ENCODE data around the gene RB1.

DNA sequence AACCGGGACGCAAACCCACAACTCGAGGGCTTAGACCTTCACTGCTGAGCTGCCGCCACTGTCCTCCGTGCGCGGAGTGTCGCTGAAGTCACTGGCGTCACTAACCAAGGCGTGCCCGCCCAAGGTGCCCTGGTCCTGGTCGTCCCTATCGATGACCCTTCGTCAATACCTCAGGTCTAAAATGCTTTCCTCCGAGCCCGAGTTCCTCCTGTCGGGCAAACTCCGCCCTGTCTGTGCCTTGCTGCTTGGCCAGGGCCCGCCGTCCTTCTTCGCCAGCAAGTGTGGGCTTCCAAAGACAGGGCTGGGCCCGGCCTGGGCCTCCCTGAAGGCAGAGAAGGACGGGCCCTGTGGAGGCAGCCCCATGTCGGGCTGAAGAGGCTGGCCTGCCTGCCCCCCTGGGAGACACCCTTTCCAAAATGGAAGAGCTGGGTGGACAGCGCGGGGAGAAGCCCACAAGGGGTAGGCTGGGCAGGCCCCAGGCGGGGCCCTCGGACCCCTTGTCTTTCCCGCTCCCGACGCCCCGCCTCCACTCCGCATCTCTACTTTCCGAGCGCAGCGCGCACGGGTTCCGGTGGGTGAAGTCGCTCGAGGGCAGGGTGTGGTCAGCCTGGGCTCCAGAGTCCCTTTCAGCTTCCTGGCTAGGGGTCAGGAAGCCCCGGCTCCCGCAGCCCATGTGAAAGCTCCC, 13.4 kb downstream of the RB1 start:
- no peak for TF ChIP-seq EZH2 (IDR thresholded peaks at IDR 0.05; ENCODE audit: borderline replicate concordance, insufficient read depth, low read depth, low read length, poor library complexity, severe bottlenecking)
- TF ChIP-seq, protein P1, sequence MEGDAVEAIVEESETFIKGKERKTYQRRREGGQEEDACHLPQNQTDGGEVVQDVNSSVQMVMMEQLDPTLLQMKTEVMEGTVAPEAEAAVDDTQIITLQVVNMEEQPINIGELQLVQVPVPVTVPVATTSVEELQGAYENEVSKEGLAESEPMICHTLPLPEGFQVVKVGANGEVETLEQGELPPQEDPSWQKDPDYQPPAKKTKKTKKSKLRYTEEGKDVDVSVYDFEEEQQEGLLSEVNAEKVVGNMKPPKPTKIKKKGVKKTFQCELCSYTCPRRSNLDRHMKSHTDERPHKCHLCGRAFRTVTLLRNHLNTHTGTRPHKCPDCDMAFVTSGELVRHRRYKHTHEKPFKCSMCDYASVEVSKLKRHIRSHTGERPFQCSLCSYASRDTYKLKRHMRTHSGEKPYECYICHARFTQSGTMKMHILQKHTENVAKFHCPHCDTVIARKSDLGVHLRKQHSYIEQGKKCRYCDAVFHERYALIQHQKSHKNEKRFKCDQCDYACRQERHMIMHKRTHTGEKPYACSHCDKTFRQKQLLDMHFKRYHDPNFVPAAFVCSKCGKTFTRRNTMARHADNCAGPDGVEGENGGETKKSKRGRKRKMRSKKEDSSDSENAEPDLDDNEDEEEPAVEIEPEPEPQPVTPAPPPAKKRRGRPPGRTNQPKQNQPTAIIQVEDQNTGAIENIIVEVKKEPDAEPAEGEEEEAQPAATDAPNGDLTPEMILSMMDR (IDR thresholded peaks at IDR 0.05): no peak

All from B cell (primary cell).